Astrocyte (in vitro differentiated cells and primary cell): ENCODE measurements around the gene LRRC8D. TPM values are rescaled to one million over a fixed set of nuclear protein-coding genes. Genes with fewer than 3 reads are reported as not detected.
A peak's percentile ranks its signal among the peaks of the same experiment; 100 is the strongest.

Experiments used
- DNase-seq: peaks from one replicate; pipeline ENCODE4 v3.0.0-alpha.2; 2010; ENCODE audit warnings: low read depth
- FAIRE-seq: peaks from 2 replicates; lab custom pipeline; 2011; peaks lifted over from hg19 to GRCh38; lab: Jason Lieb, UNC
- H2AFZ ChIP-seq: 2 replicates; pipeline ENCODE4 v1.6.0; 2012; ENCODE audit warnings: low read depth, low read length, inconsistent platforms
- H3K27ac ChIP-seq: 2 replicates; pipeline ENCODE4 v1.5.1; 2011; ENCODE audit warnings: low read depth, low read length, inconsistent platforms
- H3K27me3 ChIP-seq: 2 replicates; pipeline ENCODE4 v1.6.0; 2011; ENCODE audit warnings: low read length, inconsistent platforms; ENCODE audit not compliant: insufficient read depth
- H3K36me3 ChIP-seq: 2 replicates; pipeline ENCODE4 v1.5.1; 2011; ENCODE audit warnings: low read length, inconsistent platforms; ENCODE audit not compliant: insufficient read depth
- H3K4me1 ChIP-seq: 2 replicates; pipeline ENCODE4 v1.5.1; 2011; ENCODE audit warnings: low read length, inconsistent platforms; ENCODE audit not compliant: insufficient read depth
- H3K4me2 ChIP-seq: 2 replicates; pipeline ENCODE4 v1.6.0; 2012; ENCODE audit warnings: low read length, inconsistent platforms
- H3K4me3 ChIP-seq: 2 replicates; pipeline ENCODE4 v1.5.1; 2011; ENCODE audit warnings: low read depth, mild to moderate bottlenecking, low read length, inconsistent platforms; ENCODE audit not compliant: insufficient read depth
- H3K79me2 ChIP-seq: 2 replicates; pipeline ENCODE4 v1.6.0; 2012; ENCODE audit warnings: mild to moderate bottlenecking, low read length, inconsistent platforms; ENCODE audit not compliant: insufficient read depth
- H3K9ac ChIP-seq: 2 replicates; pipeline ENCODE4 v1.6.0; 2012; ENCODE audit warnings: mild to moderate bottlenecking, low read length, inconsistent platforms
- H3K9me3 ChIP-seq: 2 replicates; pipeline ENCODE4 v1.5.1; 2012; ENCODE audit warnings: low read depth, mild to moderate bottlenecking, low read length, inconsistent platforms; ENCODE audit not compliant: insufficient read depth
- H4K20me1 ChIP-seq: 2 replicates; pipeline ENCODE4 v1.6.0; 2012; ENCODE audit warnings: low read length, inconsistent platforms; ENCODE audit not compliant: insufficient read depth
- H3K27ac Mint-ChIP-seq: one replicate; pipeline ENCODE4 v1.8.0; 2021; ENCODE audit warnings: mild to moderate bottlenecking, mixed read lengths; ENCODE audit not compliant: unreplicated experiment
- H3K27me3 Mint-ChIP-seq: one replicate; pipeline ENCODE4 v1.8.0; 2021; ENCODE audit warnings: low read depth, mixed read lengths; ENCODE audit not compliant: unreplicated experiment
- H3K36me3 Mint-ChIP-seq: one replicate; pipeline ENCODE4 v1.8.0; 2021; ENCODE audit warnings: low read depth, mixed read lengths; ENCODE audit not compliant: unreplicated experiment
- H3K4me1 Mint-ChIP-seq: one replicate; pipeline ENCODE4 v1.8.0; 2021; ENCODE audit warnings: low read depth, mixed read lengths; ENCODE audit not compliant: unreplicated experiment
- H3K4me3 Mint-ChIP-seq: one replicate; pipeline ENCODE4 v1.8.0; 2021; ENCODE audit warnings: mild to moderate bottlenecking, moderate library complexity, mixed read lengths; ENCODE audit not compliant: unreplicated experiment
- H3K9me3 Mint-ChIP-seq: one replicate; pipeline ENCODE4 v1.8.0; 2021; ENCODE audit warnings: mild to moderate bottlenecking, mixed read lengths; ENCODE audit not compliant: unreplicated experiment
- EZH2 ChIP-seq: IDR thresholded peaks from 2 replicates; pipeline ENCODE4 v1.6.1; 2012; ENCODE audit warnings: mild to moderate bottlenecking, low read length, inconsistent platforms; ENCODE audit not compliant: insufficient read depth
- total RNA-seq: library from RNA; stranded (reverse); gene quantifications from 2 replicates; pipeline ENCODE4 v1.2.1, GENCODE V29; 2021
- TF ChIP-seq, protein P1 (sequence below): IDR thresholded peaks from 2 replicates; pipeline ENCODE4 v1.5.1; 2011; ENCODE audit warnings: low read depth, mild to moderate bottlenecking, inconsistent platforms, low read length, moderate library complexity; ENCODE audit not compliant: insufficient read depth

The LRRC8D gene
- total RNA-seq, 1 donor from 2014 or later: 36.9 TPM

DNA sequence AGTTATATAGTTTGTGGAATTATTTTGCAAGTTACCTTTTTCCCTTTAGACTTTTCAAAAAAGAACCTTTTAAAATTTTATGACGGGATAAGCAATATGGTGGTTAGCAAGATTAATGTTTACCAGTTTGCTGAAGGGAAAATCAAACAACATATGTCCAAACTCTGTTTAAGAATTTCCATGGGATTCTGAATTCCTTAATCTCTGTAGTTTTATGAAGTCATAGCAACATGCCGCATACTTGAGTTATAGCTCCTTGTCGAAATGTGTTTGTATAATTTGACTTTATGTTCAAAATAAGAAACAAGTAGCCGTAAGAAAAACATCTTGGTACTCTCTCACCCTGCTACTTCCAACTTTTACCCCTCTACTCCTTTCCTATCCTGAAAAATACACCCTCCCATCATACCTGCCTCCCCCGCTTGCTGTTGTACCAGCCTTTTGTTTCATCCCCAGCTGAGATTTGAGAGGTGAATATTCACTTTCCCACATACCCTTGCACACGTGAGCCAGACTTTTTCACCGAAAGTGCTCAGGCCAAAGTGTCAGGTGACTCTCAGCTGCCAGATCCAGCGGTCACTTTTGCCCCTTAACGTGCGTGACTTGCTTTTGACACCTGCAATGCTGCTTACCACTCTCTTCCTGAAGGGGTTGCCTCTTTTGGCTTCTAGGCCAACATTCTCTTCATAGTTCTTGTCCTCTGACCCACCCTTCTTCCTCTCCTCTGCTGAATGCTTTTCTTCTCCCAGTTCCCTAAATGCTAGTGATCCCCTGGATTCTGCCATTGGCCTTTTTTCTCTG lies 90.6 kb downstream of the LRRC8D start:
- H3K36me3 Mint-ChIP-seq: no peaks in the 10 kb centered on the region
- Histone ChIP-seq H3K27ac (peak overlapping the region; percentile 84), H3K27me3 (no peaks in the 10 kb centered on the region), H3K9ac (peak overlapping the region; percentile 69), H3K9me3 (no peaks in the 10 kb centered on the region), H4K20me1 (no peaks in the 10 kb centered on the region), H2AFZ (no peak overlapping the region), H3K79me2 (no peaks in the 10 kb centered on the region), H3K4me2 (peak overlapping the region; percentile 34), H3K4me1 (peaks cover 44% of the 10 kb centered on the region), H3K4me3 (no peak overlapping the region), H3K36me3 (no peaks in the 10 kb centered on the region)
- H3K9me3 Mint-ChIP-seq: no peaks in the 10 kb centered on the region
- peaks cover 62% of the 10 kb centered on the region for H3K4me1 Mint-ChIP-seq
- no peaks in the 10 kb centered on the region for H3K27me3 Mint-ChIP-seq
- no peak for FAIRE-seq
- H3K4me3 Mint-ChIP-seq: peak overlapping the region; percentile 47
- H3K27ac Mint-ChIP-seq: peak overlapping the region; percentile 98
- peak; percentile 25 for DNase-seq
- no peak for TF ChIP-seq EZH2
- TF ChIP-seq, protein P1, sequence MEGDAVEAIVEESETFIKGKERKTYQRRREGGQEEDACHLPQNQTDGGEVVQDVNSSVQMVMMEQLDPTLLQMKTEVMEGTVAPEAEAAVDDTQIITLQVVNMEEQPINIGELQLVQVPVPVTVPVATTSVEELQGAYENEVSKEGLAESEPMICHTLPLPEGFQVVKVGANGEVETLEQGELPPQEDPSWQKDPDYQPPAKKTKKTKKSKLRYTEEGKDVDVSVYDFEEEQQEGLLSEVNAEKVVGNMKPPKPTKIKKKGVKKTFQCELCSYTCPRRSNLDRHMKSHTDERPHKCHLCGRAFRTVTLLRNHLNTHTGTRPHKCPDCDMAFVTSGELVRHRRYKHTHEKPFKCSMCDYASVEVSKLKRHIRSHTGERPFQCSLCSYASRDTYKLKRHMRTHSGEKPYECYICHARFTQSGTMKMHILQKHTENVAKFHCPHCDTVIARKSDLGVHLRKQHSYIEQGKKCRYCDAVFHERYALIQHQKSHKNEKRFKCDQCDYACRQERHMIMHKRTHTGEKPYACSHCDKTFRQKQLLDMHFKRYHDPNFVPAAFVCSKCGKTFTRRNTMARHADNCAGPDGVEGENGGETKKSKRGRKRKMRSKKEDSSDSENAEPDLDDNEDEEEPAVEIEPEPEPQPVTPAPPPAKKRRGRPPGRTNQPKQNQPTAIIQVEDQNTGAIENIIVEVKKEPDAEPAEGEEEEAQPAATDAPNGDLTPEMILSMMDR: no peak

DNA sequence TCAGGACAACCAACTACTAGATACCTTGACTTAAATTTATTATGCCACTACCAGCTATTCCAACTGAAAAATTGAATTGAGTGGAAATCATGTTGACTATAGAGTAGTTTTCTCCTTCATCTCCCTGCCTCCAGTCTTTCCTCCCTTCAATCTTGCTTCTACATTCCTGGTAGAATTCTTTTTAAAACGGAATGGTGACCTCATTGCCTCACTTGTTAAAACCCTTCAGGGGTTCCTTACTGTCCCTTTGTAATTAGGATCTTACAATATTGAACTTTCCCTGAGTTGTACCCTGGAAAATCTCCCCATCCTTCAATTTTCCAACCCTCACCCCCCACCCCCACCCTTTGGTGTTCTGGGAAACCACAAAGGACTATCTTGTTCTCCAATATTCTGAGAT lies 91.2 kb downstream of the LRRC8D start:
- DNase-seq (no peak), FAIRE-seq (no peak)
- no peaks in the 10 kb centered on the region for H3K79me2 ChIP-seq
- Mint-ChIP-seq H3K9me3 (no peaks in the 10 kb centered on the region), H3K36me3 (no peaks in the 10 kb centered on the region), H3K4me3 (peak overlapping the region; percentile 47), H3K4me1 (peaks cover 57% of the 10 kb centered on the region), H3K27me3 (no peaks in the 10 kb centered on the region), H3K27ac (peak overlapping the region; percentile 98)
- no peaks in the 10 kb centered on the region for H3K27me3 ChIP-seq
- H3K9me3 ChIP-seq: no peaks in the 10 kb centered on the region
- TF ChIP-seq, protein P1: no peak
- no peak for TF ChIP-seq EZH2
- no peaks in the 10 kb centered on the region for H4K20me1 ChIP-seq
- H3K36me3 ChIP-seq: no peaks in the 10 kb centered on the region
- no peak overlapping the region for H3K4me3 ChIP-seq
- peak overlapping the region; percentile 69 for H3K9ac ChIP-seq
- peak overlapping the region; percentile 84 for H3K27ac ChIP-seq
- H2AFZ ChIP-seq: no peak overlapping the region
- peak overlapping the region; percentile 34 for H3K4me2 ChIP-seq
- peaks cover 42% of the 10 kb centered on the region for H3K4me1 ChIP-seq
